SK-N-SH treated with all-trans-retinoic acid at 6 μM for 48 hours (cell line): ENCODE data around the gene BPHL.

ENCODE experiments used
- ARNTL ChIP-seq: fragments of 450-650 bp; formaldehyde crosslinking; IDR thresholded peaks from 2 replicates; pipeline ENCODE4 v1.5.0; 2020; ENCODE audit warnings: low read depth, mild to moderate bottlenecking, moderate library complexity, borderline replicate concordance
- CSDC2 ChIP-seq: fragments of 250-450 bp; sonication (Bioruptor Pico); IDR thresholded peaks from 2 replicates; pipeline ENCODE4 v1.5.0; 2020; ENCODE audit warnings: mild to moderate bottlenecking, moderate library complexity
- CSRNP3 ChIP-seq: fragments of 250-450 bp; sonication (Bioruptor Pico); IDR thresholded peaks from 2 replicates; pipeline ENCODE4 v1.5.1; 2021; ENCODE audit warnings: mild to moderate bottlenecking, moderate library complexity
- ESRRG ChIP-seq: fragments of 250-450 bp; sonication (Bioruptor Pico); IDR thresholded peaks from 2 replicates; pipeline ENCODE4 v1.6.1; 2021; ENCODE audit warnings: mild to moderate bottlenecking
- OSR1 ChIP-seq: fragments of 250-450 bp; sonication (Bioruptor Pico); IDR thresholded peaks from 2 replicates; pipeline ENCODE4 v1.8.0; 2022; ENCODE audit warnings: moderate library complexity, mild to moderate bottlenecking, inconsistent platforms
- PATZ1 ChIP-seq: fragments of 250-450 bp; sonication (Bioruptor Pico); IDR thresholded peaks from 2 replicates; pipeline ENCODE4 v1.8.0; 2020; ENCODE audit warnings: mild to moderate bottlenecking, moderate library complexity, borderline replicate concordance
- TCF4 ChIP-seq: fragments of 250-450 bp; sonication (Bioruptor Pico); IDR thresholded peaks from 2 replicates; pipeline ENCODE4 v1.8.0; 2021; ENCODE audit warnings: mild to moderate bottlenecking, moderate library complexity, borderline replicate concordance
- TOX ChIP-seq: fragments of 250-450 bp; sonication (Bioruptor Pico); IDR thresholded peaks from 2 replicates; pipeline ENCODE4 v1.8.0; 2021; ENCODE audit warnings: mild to moderate bottlenecking, moderate library complexity, borderline replicate concordance
- ZFP3 ChIP-seq: fragments of 250-450 bp; sonication (Bioruptor Pico); IDR thresholded peaks from 2 replicates; pipeline ENCODE4 v1.5.0; 2020; ENCODE audit warnings: mild to moderate bottlenecking, moderate library complexity
- ZFP30 ChIP-seq: fragments of 450-650 bp; formaldehyde crosslinking; IDR thresholded peaks from 2 replicates; pipeline ENCODE4 v1.5.0; 2022; ENCODE audit warnings: mild to moderate bottlenecking, moderate library complexity
- ZNF565 ChIP-seq: fragments of 450-650 bp; formaldehyde crosslinking; conservative IDR thresholded peaks from 2 replicates; pipeline ENCODE4 v1.5.0; 2020; ENCODE audit warnings: low read depth, mild to moderate bottlenecking, moderate library complexity
- ZNF70 ChIP-seq: fragments of 450-650 bp; formaldehyde crosslinking; IDR thresholded peaks from 2 replicates; pipeline ENCODE4 v1.5.0; 2020; ENCODE audit warnings: mild to moderate bottlenecking, moderate library complexity
- TF ChIP-seq, protein P1 (sequence below): fragments of 250-450 bp; sonication (Bioruptor Pico); IDR thresholded peaks from 2 replicates; pipeline ENCODE4 v1.5.1; 2020; ENCODE audit warnings: low read depth, mild to moderate bottlenecking, moderate library complexity
- TF ChIP-seq, protein P2 (sequence below): fragments of 250-450 bp; sonication (Bioruptor Pico); IDR thresholded peaks from 2 replicates; pipeline ENCODE4 v1.8.0; 2021; ENCODE audit warnings: low read depth, mild to moderate bottlenecking, moderate library complexity, borderline replicate concordance

DNA sequence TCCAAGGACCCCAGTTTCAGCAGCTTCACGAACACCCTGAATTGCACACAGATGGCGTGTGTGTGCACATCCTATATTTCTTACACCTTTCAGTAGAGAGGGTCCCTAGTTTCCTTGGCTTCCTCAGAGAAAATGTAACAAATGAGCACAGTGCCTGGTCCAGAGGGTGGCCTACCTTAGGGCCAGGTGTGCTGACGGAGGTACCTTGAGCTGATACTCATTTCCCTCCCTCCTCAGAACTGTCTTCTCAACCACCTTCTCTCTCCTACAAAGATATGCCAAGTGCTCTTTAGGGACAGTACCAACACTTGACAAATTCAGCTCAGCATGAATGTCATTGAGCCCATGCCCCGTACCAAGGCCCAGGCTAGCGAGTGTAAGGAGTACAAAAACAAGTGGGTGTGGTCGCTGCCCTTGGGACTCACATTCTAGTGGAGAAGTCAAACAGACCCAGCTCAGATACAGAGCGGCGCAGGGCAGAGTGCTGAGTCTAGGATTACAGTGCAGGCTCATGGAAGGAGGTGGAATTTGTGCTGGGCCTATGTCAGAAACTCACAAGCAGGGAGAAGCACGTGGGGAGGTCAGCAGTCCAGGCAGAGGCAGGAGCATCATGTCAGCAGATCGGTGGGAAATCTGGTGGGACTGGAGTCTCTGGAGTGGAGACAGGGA, 9.6 kb upstream of the BPHL start:
- TF ChIP-seq ZNF565 (CRISPR knock-in tag) (no peak), ZFP3 (CRISPR knock-in tag) (no peak), TCF4 (no peak), CSDC2 (CRISPR knock-in tag) (no peak), ZFP30 (CRISPR knock-in tag) (no peak), TOX (CRISPR knock-in tag) (no peak), PATZ1 (CRISPR knock-in tag) (no peak), ARNTL (no peak), OSR1 (CRISPR knock-in tag) (no peak), ESRRG (CRISPR knock-in tag) (no peak), ZNF70 (no peak), CSRNP3 (no peak)
- TF ChIP-seq, protein P1, sequence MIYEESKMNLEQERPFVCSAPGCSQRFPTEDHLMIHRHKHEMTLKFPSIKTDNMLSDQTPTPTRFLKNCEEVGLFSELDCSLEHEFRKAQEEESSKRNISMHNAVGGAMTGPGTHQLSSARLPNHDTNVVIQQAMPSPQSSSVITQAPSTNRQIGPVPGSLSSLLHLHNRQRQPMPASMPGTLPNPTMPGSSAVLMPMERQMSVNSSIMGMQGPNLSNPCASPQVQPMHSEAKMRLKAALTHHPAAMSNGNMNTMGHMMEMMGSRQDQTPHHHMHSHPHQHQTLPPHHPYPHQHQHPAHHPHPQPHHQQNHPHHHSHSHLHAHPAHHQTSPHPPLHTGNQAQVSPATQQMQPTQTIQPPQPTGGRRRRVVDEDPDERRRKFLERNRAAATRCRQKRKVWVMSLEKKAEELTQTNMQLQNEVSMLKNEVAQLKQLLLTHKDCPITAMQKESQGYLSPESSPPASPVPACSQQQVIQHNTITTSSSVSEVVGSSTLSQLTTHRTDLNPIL (CRISPR knock-in tag): no peak
- TF ChIP-seq, protein P2, sequence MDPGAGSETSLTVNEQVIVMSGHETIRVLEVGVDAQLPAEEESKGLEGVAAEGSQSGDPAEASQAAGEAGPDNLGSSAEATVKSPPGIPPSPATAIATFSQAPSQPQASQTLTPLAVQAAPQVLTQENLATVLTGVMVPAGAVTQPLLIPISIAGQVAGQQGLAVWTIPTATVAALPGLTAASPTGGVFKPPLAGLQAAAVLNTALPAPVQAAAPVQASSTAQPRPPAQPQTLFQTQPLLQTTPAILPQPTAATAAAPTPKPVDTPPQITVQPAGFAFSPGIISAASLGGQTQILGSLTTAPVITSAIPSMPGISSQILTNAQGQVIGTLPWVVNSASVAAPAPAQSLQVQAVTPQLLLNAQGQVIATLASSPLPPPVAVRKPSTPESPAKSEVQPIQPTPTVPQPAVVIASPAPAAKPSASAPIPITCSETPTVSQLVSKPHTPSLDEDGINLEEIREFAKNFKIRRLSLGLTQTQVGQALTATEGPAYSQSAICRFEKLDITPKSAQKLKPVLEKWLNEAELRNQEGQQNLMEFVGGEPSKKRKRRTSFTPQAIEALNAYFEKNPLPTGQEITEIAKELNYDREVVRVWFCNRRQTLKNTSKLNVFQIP (CRISPR knock-in tag): no peak
